Neural progenitor cell (in vitro differentiated cells): ENCODE data around the gene LDB2.

Source experiments
- CTCF ChIP-seq: fragments of 200-600 bp; sonication (generic); IDR thresholded peaks from 2 replicates; pipeline ENCODE4 v1.5.1; 2017; ENCODE audit warnings: antibody characterized with exemption, mild to moderate bottlenecking
- EZH2phosphoT487 ChIP-seq: fragments of 200-600 bp; sonication (generic); IDR thresholded peaks from 2 replicates; pipeline ENCODE4 v1.6.1; 2017; ENCODE audit warnings: antibody characterized with exemption

- TF ChIP-seq CTCF, result no peak
- no peak for TF ChIP-seq EZH2phosphoT487
Observed at GRCh38 chr4:16530688-16531635, 367.5 kb downstream of the LDB2 start.
